ENCODE measurements around the gene EFCAB8. TPM values are rescaled to one million over a fixed set of nuclear protein-coding genes. Genes with fewer than 3 reads are reported as not detected.

The EFCAB8 gene
- total RNA-seq, 1 experiment from 2014 or later = not detected

GRCh38 chr20:32891491-32891890 is 32.8 kb downstream of the EFCAB8 start:
- no peaks in the 10 kb centered on the region for H3K4me1 ChIP-seq (ENCODE audit: insufficient read depth, low read length)
- H2AFZ ChIP-seq (ENCODE audit: low read length) = no peak overlapping the region
- H3K9me3 ChIP-seq (ENCODE audit: low read length) = no peaks in the 10 kb centered on the region
- H3K36me3 ChIP-seq (ENCODE audit: low read depth, low read length) = no peaks in the 10 kb centered on the region
- ATAC-seq (no peak), DNase-seq (no peak)
- POLR2A ChIA-PET (ENCODE audit: unreplicated experiment) = no interaction called here
- H3K4me3 ChIP-seq (ENCODE audit: low read length) = no peak overlapping the region
- no peaks in the 10 kb centered on the region for H3K27me3 ChIP-seq (ENCODE audit: low read length)
- H4K20me1 ChIP-seq (ENCODE audit: low read length) = no peaks in the 10 kb centered on the region
- intact Hi-C loops (cut with micrococcal nuclease) = no loop called here
- no peak for TF ChIP-seq CTCF (conservative IDR thresholded peaks at IDR 0.05; ENCODE audit: low read depth, low read length)
- no peak for TF ChIP-seq EZH2 (IDR thresholded peaks at IDR 0.05; ENCODE audit: low read length, unreplicated experiment)
- no peak for TF ChIP-seq EZH2phosphoT487 (IDR thresholded peaks at IDR 0.05; ENCODE audit: borderline replicate concordance, low read length)
- no TSS peak for BruUV-seq (replicated peaks)
- H3K9ac ChIP-seq (ENCODE audit: low read length) = no peak overlapping the region
- no peak overlapping the region for H3K27ac ChIP-seq (ENCODE audit: low read length)
- H3K4me2 ChIP-seq (ENCODE audit: low read length) = no peak overlapping the region
- H3F3A ChIP-seq (ENCODE audit: low read length, unreplicated experiment) = no peaks in the 10 kb centered on the region
- H3K9me2 ChIP-seq (replicated peaks; ENCODE audit: low read length) = no peaks in the 10 kb centered on the region
- CTCF ChIA-PET = no interaction called here
- no peaks in the 10 kb centered on the region for H3K79me2 ChIP-seq (ENCODE audit: low read length)

DNA sequence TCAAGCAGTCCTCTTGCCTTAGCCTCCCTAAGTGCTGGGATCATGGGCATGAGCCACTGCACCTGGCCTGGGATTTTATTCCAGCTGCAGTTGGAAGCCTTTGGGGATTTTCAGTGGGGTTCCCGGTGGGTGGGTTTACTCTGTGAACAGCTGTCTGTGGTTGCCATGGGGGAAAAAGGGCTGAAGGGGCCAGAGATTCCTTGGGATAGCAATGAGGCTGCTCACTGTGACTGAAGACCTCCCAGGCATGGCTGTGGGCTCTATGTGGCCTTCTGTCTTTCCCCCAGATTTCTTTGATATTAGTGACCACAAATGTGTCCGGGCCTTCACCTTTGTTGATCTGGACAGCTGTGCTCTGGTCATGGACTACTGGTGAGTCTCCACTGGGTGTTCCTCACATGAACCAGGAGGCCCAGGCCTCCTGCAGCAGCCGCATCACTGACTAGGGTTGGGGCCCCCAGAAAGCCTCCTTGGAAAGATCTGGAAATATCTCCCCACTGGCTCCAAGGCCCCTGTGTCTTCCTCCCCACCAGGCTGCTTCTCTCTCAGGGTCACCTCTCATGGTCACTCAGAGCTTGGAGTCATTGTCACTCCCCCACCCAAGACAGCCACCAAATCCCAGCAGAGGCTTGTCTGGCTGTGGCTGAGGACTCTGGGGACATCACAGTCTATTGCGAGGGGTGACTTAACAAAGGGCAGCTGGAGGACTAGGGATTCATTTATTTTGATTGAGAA is 33.4 kb downstream of the EFCAB8 start:
- CTCF ChIA-PET = no interaction called here
- no TSS peak for BruUV-seq (replicated peaks)
- no peak overlapping the region for H3K9ac ChIP-seq (ENCODE audit: low read length)
- H3F3A ChIP-seq (ENCODE audit: low read length, unreplicated experiment) = no peaks in the 10 kb centered on the region
- H3K9me3 ChIP-seq (ENCODE audit: low read length) = no peaks in the 10 kb centered on the region
- no peak overlapping the region for H3K4me3 ChIP-seq (ENCODE audit: low read length)
- H3K36me3 ChIP-seq (ENCODE audit: low read depth, low read length) = no peaks in the 10 kb centered on the region
- H3K9me2 ChIP-seq (replicated peaks; ENCODE audit: low read length) = no peaks in the 10 kb centered on the region
- no peak overlapping the region for H3K27ac ChIP-seq (ENCODE audit: low read length)
- no peaks in the 10 kb centered on the region for H3K4me1 ChIP-seq (ENCODE audit: insufficient read depth, low read length)
- H3K27me3 ChIP-seq (ENCODE audit: low read length) = no peaks in the 10 kb centered on the region
- DNase-seq (no peak), ATAC-seq (no peak)
- H3K79me2 ChIP-seq (ENCODE audit: low read length) = no peaks in the 10 kb centered on the region
- H4K20me1 ChIP-seq (ENCODE audit: low read length) = no peaks in the 10 kb centered on the region
- no peak overlapping the region for H2AFZ ChIP-seq (ENCODE audit: low read length)
- intact Hi-C loops (cut with micrococcal nuclease) = no loop called here
- POLR2A ChIA-PET (ENCODE audit: unreplicated experiment) = no interaction called here
- no peak overlapping the region for H3K4me2 ChIP-seq (ENCODE audit: low read length)
- no peak for TF ChIP-seq CTCF (conservative IDR thresholded peaks at IDR 0.05; ENCODE audit: low read depth, low read length)
- no peak for TF ChIP-seq EZH2phosphoT487 (IDR thresholded peaks at IDR 0.05; ENCODE audit: borderline replicate concordance, low read length)
- TF ChIP-seq EZH2 (IDR thresholded peaks at IDR 0.05; ENCODE audit: low read length, unreplicated experiment) = no peak

GRCh38 chr20:32893263-32894025 is 34.7 kb downstream of the EFCAB8 start:
- H3F3A ChIP-seq (ENCODE audit: low read length, unreplicated experiment) = no peaks in the 10 kb centered on the region
- intact Hi-C loops (cut with micrococcal nuclease) = no loop called here
- no peak overlapping the region for H3K9ac ChIP-seq (ENCODE audit: low read length)
- CTCF ChIA-PET = no interaction called here
- no peak overlapping the region for H3K4me2 ChIP-seq (ENCODE audit: low read length)
- H4K20me1 ChIP-seq (ENCODE audit: low read length) = no peaks in the 10 kb centered on the region
- H3K9me3 ChIP-seq (ENCODE audit: low read length) = no peaks in the 10 kb centered on the region
- no TSS peak for BruUV-seq (replicated peaks)
- no peak overlapping the region for H3K27ac ChIP-seq (ENCODE audit: low read length)
- no peaks in the 10 kb centered on the region for H3K27me3 ChIP-seq (ENCODE audit: low read length)
- ATAC-seq = no peak
- DNase-seq = no peak
- no peaks in the 10 kb centered on the region for H3K36me3 ChIP-seq (ENCODE audit: low read depth, low read length)
- no peak overlapping the region for H3K4me3 ChIP-seq (ENCODE audit: low read length)
- H3K9me2 ChIP-seq (replicated peaks; ENCODE audit: low read length) = no peaks in the 10 kb centered on the region
- no peaks in the 10 kb centered on the region for H3K79me2 ChIP-seq (ENCODE audit: low read length)
- no peak for TF ChIP-seq EZH2phosphoT487 (IDR thresholded peaks at IDR 0.05; ENCODE audit: borderline replicate concordance, low read length)
- no peak for TF ChIP-seq CTCF (conservative IDR thresholded peaks at IDR 0.05; ENCODE audit: low read depth, low read length)
- TF ChIP-seq EZH2 (IDR thresholded peaks at IDR 0.05; ENCODE audit: low read length, unreplicated experiment) = no peak
- H2AFZ ChIP-seq (ENCODE audit: low read length) = no peak overlapping the region
- POLR2A ChIA-PET (ENCODE audit: unreplicated experiment) = no interaction called here
- no peaks in the 10 kb centered on the region for H3K4me1 ChIP-seq (ENCODE audit: insufficient read depth, low read length)
